GM12875 (cell line): Measurements from ENCODE around the gene PALM2AKAP2.

Source experiments
- H3K4me3 ChIP-seq: one replicate; pipeline ENCODE4 v1.5.1; 2011; ENCODE audit warnings: low read depth, low read length, control low read depth
- TF ChIP-seq, protein P1 (sequence below): IDR thresholded peaks from 2 replicates; pipeline ENCODE4 v1.5.1; 2011; ENCODE audit warnings: low read depth, mild to moderate bottlenecking, control low read depth, inconsistent platforms, low read length, moderate library complexity, borderline replicate concordance; ENCODE audit not compliant: insufficient read depth

The PALM2AKAP2 gene

DNA sequence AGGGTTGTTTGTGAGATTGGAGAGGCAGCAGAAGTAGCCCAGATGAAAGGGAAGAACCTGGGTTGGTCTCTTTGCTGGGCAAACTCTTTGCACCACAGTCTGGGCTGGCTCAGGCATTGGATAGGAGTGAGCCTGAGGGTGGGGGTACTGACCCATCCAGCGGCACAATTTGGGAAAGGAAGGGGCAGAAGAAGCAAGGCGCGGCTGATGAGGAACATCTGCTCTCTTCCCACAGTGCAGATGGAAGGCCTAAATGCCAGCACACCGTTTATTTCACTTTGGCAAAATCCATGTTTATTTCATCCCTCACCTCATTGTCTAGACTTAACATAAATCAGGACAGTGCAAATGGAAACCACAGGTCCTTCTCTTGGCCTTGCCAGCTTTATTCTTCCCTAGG lies 32.3 kb downstream of the PALM2AKAP2 start:
- H3K4me3 ChIP-seq: no peak overlapping the region
- TF ChIP-seq, protein P1, sequence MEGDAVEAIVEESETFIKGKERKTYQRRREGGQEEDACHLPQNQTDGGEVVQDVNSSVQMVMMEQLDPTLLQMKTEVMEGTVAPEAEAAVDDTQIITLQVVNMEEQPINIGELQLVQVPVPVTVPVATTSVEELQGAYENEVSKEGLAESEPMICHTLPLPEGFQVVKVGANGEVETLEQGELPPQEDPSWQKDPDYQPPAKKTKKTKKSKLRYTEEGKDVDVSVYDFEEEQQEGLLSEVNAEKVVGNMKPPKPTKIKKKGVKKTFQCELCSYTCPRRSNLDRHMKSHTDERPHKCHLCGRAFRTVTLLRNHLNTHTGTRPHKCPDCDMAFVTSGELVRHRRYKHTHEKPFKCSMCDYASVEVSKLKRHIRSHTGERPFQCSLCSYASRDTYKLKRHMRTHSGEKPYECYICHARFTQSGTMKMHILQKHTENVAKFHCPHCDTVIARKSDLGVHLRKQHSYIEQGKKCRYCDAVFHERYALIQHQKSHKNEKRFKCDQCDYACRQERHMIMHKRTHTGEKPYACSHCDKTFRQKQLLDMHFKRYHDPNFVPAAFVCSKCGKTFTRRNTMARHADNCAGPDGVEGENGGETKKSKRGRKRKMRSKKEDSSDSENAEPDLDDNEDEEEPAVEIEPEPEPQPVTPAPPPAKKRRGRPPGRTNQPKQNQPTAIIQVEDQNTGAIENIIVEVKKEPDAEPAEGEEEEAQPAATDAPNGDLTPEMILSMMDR: no peak

DNA sequence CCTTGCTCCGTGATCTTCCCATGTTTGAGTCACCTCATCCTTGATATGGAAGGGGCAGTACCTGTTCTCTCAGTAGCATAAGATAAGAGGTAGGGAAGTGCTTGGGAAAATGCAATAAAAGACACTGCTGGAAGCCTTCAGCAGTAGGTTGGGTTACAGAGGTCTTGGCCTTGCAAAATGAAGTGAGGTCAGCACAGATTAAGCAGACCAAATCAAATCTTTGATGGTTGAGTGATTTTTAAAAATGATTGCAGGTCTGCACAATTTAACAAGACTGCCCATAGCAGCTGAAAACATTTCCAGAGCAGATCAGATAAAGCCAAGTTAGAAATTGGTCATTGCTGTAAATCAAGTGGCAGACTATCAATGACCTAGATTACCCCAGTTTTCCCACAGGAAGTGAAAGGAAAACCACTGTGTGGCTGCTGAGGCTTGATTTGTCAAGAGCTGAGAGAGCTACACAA lies 32.9 kb downstream of the PALM2AKAP2 start:
- TF ChIP-seq, protein P1: no peak
- no peak overlapping the region for H3K4me3 ChIP-seq

DNA sequence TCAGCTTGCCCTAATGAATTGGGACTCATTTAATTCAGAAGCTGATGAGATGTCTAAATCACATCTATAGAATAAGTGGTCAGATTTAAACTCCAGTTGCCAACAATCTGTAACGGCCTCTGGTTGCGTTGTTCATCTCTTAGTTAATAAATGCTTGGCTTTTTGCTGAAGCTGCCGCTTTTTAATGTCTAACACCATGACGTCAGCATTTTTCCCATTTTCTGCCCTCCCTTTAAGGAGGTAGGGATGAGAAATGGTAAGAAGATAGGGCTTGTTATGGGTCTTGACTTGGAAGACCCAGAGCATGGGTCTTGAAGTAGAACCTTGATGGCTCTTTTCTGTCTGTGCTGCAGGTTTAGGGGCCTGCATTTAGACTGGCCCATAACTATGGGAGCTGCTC lies 33.3 kb downstream of the PALM2AKAP2 start:
- TF ChIP-seq, protein P1: no peak
- H3K4me3 ChIP-seq: no peak overlapping the region

DNA sequence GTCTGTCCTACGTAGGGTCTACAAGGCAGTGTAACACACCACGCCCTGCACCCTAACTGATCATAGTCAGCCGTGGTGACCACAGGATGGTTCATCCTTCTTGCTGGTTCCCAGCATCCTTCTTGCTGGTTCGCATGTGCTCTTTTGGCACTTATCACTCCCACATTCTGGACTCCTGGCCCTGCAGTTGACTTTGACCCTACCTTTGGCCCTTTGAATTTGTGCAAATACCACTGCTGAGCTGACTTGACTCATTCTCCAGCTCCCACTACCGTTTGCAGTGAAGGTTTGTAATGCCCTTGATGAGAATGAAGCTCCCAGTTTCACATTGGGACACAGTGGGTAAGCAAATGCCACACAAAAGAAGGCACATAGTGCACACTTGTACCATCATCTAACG lies 33.8 kb downstream of the PALM2AKAP2 start:
- TF ChIP-seq, protein P1: no peak
- H3K4me3 ChIP-seq: no peak overlapping the region

DNA sequence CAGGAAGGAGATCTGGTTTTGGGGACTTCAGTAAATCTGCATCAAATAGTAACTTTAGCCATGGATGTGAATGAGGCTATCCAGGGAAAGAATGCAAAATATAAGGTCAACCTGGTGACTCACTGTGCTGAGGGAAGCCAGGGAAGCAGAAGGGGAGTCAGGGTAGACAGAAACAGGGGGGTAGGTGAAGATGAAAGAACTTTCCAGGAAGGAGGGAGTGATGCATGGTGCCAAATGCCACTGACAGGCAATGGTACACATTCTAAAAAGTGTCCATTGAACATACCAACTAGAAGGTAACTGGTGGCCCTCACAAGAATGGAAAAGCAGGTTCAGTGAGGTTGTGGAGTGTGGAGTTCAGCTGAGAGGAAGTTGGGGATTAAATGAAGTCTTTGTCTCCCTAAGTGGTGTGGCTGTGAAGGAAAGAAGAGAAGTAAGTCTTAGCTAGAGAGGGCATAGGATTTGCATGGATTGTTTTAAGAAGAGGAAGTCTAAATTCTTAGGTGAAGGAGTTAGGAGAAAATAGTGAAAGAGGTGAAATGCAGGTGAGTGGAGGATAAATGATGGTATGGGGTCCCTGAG lies 35.5 kb downstream of the PALM2AKAP2 start:
- H3K4me3 ChIP-seq: no peak overlapping the region
- TF ChIP-seq, protein P1: no peak

DNA sequence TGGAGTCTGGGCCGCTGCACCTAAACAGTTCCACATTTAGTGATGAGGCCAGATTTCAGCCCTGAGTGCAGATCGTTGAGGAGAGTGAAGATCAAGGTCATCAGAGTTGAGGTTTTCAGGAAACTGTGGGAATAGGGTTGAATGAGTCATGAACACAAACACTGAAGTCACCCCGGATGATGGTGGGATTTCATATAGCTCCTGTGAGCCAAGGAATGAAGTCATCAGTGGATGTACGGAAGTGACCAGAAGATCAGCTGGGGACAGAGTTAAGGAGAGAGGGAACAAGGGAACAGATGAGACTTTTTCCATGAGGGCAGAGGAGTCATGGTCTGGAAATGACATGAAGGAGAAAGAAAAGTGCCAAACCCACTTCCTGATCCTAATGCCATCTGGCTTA lies 36.5 kb downstream of the PALM2AKAP2 start:
- H3K4me3 ChIP-seq: no peak overlapping the region
- TF ChIP-seq, protein P1: no peak

DNA sequence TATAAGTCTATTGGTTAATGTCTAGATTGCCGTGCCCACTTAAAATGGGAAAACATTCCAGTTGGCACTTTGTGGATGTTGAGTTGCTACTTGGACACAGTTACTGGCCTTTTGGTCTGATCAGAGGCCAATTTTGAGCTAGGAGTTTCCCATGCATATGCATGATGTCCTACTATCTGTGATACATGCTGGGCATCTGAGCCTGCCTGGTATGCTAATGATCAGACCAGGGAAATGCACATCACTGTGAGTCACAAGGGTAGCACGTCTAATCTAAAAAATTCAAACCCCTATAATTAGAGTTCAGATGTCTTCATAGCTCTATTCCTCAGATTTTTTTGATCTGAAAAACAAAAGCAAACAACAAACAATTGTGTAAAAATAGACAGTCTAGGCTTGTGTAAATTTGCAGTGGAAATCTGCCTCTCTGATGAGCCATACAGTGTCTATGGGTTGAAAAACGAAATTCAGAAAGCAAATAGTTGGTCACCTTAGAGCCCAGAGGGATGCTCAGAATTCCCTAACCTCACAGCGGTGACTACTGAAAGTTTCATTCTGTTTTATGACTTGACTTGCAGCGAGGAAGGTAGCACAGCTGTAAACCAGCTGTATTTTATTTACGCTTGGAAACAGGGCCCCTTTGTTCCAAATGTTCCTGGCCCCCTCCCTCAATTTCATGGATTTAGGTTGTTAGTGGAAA lies 37.3 kb downstream of the PALM2AKAP2 start:
- TF ChIP-seq, protein P1: no peak
- no peak overlapping the region for H3K4me3 ChIP-seq
